ENCODE results near the gene ZBED2. TPM values are rescaled to one million over a fixed set of nuclear protein-coding genes. Genes with fewer than 3 reads are reported as not detected.
A peak's percentile ranks its signal among the peaks of the same experiment; 100 is the strongest.

The ZBED2 gene
- total RNA-seq, 4 donors from 2014 or later, result 2.3 to 4.5 (median 3.8) TPM; not detected in 1

DNA sequence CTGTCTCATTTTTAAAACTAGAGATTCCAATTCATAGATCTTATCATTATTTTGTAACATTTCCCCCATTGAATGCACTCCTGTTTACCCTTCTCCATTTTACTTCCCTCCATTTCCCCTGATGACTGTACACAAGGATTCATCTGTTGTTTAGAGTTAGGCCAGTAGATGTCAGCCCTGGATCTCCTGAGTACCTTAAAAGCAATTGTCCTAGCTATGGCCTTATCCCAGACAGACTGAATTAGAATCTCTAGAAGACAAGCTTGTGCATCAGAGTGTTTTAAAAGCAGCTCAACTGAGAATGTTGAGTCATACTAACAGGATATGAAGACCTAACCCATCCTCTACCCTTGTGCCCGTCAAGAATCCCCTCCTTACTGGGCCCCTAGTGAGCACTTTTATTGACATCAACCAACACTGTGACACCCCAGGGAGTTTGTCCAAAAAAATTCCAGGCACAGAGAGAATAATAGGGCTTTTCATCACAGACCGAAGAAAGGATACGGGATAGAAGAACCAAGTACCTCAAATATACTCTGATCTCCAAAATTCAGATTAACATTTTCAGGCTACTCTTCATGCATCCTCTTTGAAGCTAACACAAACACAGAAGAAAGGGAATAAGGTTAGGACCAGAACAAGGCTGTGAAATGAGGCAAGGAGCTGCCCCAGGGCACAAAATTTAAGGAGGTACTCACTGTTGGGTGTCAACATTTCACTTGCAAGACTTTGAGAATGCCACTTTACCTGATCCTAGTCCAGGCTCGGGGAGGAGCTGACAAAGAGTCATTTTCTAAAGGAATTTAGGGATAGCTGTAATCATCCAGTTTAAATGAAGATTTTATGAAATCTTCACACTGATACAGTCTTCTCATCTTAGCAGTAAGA lies 17.1 kb downstream of the ZBED2 start:
- TF ChIP-seq POLR2AphosphoS5 (IDR thresholded peaks at IDR 0.05), result no peak
- TF ChIP-seq, protein P1, sequence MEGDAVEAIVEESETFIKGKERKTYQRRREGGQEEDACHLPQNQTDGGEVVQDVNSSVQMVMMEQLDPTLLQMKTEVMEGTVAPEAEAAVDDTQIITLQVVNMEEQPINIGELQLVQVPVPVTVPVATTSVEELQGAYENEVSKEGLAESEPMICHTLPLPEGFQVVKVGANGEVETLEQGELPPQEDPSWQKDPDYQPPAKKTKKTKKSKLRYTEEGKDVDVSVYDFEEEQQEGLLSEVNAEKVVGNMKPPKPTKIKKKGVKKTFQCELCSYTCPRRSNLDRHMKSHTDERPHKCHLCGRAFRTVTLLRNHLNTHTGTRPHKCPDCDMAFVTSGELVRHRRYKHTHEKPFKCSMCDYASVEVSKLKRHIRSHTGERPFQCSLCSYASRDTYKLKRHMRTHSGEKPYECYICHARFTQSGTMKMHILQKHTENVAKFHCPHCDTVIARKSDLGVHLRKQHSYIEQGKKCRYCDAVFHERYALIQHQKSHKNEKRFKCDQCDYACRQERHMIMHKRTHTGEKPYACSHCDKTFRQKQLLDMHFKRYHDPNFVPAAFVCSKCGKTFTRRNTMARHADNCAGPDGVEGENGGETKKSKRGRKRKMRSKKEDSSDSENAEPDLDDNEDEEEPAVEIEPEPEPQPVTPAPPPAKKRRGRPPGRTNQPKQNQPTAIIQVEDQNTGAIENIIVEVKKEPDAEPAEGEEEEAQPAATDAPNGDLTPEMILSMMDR (IDR thresholded peaks at IDR 0.05), result peak in 1 of 2 donors; percentile 27
- no peak for TF ChIP-seq EP300 (IDR thresholded peaks at IDR 0.05)
- TF ChIP-seq POLR2A (IDR thresholded peaks at IDR 0.05), result no peak
- H3K27ac ChIP-seq, result no peak overlapping the region
- no peak for DNase-seq (ENCODE audit: low spot score in 2 of 2)

DNA sequence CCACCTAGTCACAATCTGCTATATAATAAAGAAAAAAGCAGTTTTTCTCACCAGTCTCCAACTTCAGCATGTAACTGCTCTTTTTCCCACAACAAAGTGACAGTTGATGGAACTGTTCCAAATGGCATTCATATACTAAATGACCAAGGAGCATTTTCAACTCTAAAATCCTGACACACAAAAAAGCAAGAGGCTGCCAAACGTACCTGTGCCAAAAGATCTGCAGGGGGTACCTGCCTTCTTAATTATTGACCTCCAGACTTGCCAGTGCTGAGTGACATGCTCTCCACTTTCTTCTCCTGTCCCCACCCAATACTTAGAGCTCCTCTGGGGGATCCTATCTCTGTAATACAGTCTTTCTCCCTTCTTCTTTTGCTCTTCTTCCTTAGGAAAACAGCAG lies 18.0 kb downstream of the ZBED2 start:
- TF ChIP-seq, protein P1 (IDR thresholded peaks at IDR 0.05), result no peak
- Histone ChIP-seq H3K27me3 (no peaks in the 10 kb centered on the region), H3K4me3 (no peak overlapping the region), H3K9me3 (no peaks in the 10 kb centered on the region), H3K4me1 (no peaks in the 10 kb centered on the region), H3K27ac (no peak overlapping the region), H3K36me3 (no peaks in the 10 kb centered on the region)
- 62% methylated on average over 1 of the region's 1 CpG for WGBS
- DNase-seq (ENCODE audit: low spot score in 2 of 2), result no peak

More for the DNA sequence above, 17.1 kb downstream of the ZBED2 start:
- Histone ChIP-seq H3K9me3 (no peaks in the 10 kb centered on the region), H3K4me1 (no peaks in the 10 kb centered on the region), H3K27me3 (no peaks in the 10 kb centered on the region), H3K4me3 (no peak overlapping the region), H3K36me3 (no peaks in the 10 kb centered on the region)
- WGBS, result 76% methylated on average over 4 of the region's 4 CpGs

DNA sequence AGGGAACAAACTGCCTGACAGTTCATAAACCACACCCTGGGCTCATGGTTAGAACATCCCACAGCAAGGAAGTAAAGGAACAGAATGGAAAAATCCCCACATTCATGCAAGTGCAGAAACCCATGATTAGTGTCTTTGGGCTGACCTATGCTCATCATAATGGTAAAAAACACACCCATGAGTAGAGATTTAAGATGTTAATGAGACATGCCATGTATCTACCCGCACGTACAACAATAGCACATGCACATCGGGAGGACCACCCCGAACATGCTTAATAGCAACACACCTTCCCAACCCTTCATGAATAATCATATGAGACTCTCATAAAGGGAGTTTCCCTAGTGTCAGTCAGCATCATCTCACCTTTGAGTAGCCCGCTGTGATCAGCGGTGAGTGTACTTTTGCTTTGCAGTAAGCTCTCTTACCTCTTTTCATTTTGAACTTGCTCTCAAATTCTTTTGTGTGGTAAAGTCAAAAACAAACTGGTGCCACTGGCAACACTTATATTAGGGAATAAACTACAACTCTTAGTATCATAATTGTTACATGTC lies 23.2 kb downstream of the ZBED2 start:
- Histone ChIP-seq H3K36me3 (no peaks in the 10 kb centered on the region), H3K9me3 (no peaks in the 10 kb centered on the region), H3K4me3 (no peak overlapping the region), H3K4me1 (no peaks in the 10 kb centered on the region), H3K27me3 (no peaks in the 10 kb centered on the region), H3K27ac (no peak overlapping the region)
- 95% methylated on average over 6 of the region's 6 CpGs for WGBS
- TF ChIP-seq POLR2A (IDR thresholded peaks at IDR 0.05), result no peak
- TF ChIP-seq EP300 (IDR thresholded peaks at IDR 0.05), result no peak
- TF ChIP-seq, protein P1 (IDR thresholded peaks at IDR 0.05), result no peak
- TF ChIP-seq POLR2AphosphoS5 (IDR thresholded peaks at IDR 0.05), result no peak
- DNase-seq (ENCODE audit: low spot score in 2 of 2), result no peak

DNA sequence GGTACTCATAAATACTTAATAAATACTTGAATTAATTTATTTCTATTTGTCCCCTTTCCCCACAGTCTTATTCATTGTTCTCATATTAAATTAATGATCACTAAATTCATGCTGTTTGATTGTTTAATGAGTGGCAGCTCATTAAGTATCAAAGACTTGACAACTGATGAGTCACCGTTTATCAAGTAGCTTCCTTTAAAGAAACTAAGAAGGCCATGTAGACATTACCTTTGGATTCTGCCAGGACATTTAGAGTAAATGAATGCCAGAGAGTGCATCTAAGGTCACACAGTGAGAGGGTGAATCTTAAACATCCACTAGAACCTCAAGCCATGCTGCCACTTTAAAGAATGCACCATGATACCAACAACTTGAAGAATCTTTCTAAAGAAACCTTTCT lies 23.9 kb downstream of the ZBED2 start:
- H3K27me3 ChIP-seq, result no peaks in the 10 kb centered on the region
- H3K9me3 ChIP-seq, result no peaks in the 10 kb centered on the region
- no peak for TF ChIP-seq POLR2AphosphoS5 (IDR thresholded peaks at IDR 0.05)
- TF ChIP-seq EP300 (IDR thresholded peaks at IDR 0.05), result no peak
- no peak for TF ChIP-seq POLR2A (IDR thresholded peaks at IDR 0.05)
- TF ChIP-seq, protein P1 (IDR thresholded peaks at IDR 0.05), result no peak
- H3K4me1 ChIP-seq, result no peaks in the 10 kb centered on the region
- WGBS, result 72% methylated on average over 1 of the region's 1 CpG
- H3K36me3 ChIP-seq, result no peaks in the 10 kb centered on the region
- no peak for DNase-seq (ENCODE audit: low spot score in 2 of 2)
- H3K4me3 ChIP-seq, result no peak overlapping the region
- no peak overlapping the region for H3K27ac ChIP-seq

DNA sequence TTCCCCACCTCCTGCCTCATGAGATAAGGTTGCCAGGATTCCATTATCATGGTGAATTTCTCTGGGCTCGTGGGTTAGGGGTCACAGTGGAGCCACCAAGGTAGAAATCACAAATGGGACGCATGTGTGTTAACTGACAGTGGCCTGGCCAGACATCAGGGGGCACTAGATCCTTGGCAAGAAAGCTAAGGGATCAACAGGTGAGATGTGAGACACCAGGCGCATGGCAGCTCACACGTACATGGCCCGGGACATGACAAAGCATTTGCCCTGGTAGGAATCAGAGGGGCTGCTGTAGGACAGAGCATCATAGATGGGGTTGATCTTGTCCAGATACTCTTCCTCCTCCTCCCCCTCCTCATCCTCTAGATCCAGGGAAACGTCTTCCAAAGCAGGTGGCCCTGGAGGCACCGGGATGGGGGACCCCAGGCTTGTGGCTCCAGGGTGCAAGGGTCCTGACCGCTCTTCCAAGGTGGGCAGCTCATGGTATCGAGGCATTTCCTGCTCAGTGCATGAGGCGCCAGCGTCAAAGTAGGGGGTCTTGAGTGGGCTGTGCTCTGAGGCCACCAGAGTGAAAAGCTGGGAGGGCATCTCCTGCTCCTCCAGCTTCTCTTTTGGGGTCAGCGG lies 24.6 kb downstream of the ZBED2 start:
- H3K9me3 ChIP-seq, result no peaks in the 10 kb centered on the region
- no peak for DNase-seq (ENCODE audit: low spot score in 2 of 2)
- no peaks in the 10 kb centered on the region for H3K36me3 ChIP-seq
- 90% methylated on average over 12 of the region's 12 CpGs for WGBS
- H3K4me1 ChIP-seq, result no peaks in the 10 kb centered on the region
- no peak overlapping the region for H3K4me3 ChIP-seq
- H3K27ac ChIP-seq, result no peak overlapping the region
- H3K27me3 ChIP-seq, result no peaks in the 10 kb centered on the region
- TF ChIP-seq POLR2AphosphoS5 (IDR thresholded peaks at IDR 0.05) (no peak), POLR2A (IDR thresholded peaks at IDR 0.05) (no peak), EP300 (IDR thresholded peaks at IDR 0.05) (no peak)
- TF ChIP-seq, protein P1 (IDR thresholded peaks at IDR 0.05), result no peak
